ENCODE results near the gene EPB41L4B. TPM values are rescaled to one million over a fixed set of nuclear protein-coding genes. Genes with fewer than 3 reads are reported as not detected.

The EPB41L4B gene
- total and polyA plus RNA-seq, 2 experiments from 2014 or later, result 11.0 to 32.2 TPM

DNA sequence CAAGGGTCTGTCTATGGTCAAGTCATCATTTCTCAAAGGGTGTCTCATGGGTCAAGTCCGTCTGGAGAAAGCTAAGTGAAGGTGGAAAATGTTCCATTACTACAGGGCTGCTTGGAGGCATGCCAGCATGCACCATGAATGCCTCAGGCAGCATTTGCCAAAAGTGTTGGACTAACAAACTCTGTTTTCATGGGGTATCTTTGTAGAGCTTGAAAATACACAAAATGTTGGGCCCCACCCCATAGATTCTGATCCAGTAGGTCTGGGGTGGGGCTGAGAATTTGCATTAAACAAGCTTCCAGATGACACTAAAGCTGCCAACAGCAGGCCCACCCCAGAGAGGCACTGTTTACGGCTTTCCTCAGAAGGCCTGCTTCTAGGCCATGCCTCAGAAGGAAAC is 78.8 kb downstream of the EPB41L4B start:
- no peak overlapping the region; the same call in 1 of the 2 replicates for H3K4me2 ChIP-seq
- H3K36me3 ChIP-seq (ENCODE audit: insufficient read depth), result peaks cover 3% of the 10 kb centered on the region
- H3K4me3 ChIP-seq, result no peak overlapping the region
- H3K9me2 ChIP-seq (ENCODE audit: insufficient read depth), result no peaks in the 10 kb centered on the region
- DNase-seq (ENCODE audit: low spot score), result no peak
- H3K36me3 Mint-ChIP-seq (ENCODE audit: low read depth), result peaks cover 32% of the 10 kb centered on the region
- H3K27ac ChIP-seq (ENCODE audit: low read depth), result peak overlapping the region; percentile 56; the same call in 1 of the 2 replicates
- peaks cover 29% of the 10 kb centered on the region for H3K4me1 ChIP-seq (ENCODE audit: insufficient read depth)
- no peaks in the 10 kb centered on the region; the same call in 1 of the 2 replicates for H3F3A ChIP-seq (replicated peaks; ENCODE audit: low read depth)
- no peak overlapping the region for H3K4me3 Mint-ChIP-seq
- H3K27me3 ChIP-seq (ENCODE audit: insufficient read depth), result no peaks in the 10 kb centered on the region
- no peak overlapping the region for H3K27ac Mint-ChIP-seq
- no peak overlapping the region for H2AFZ ChIP-seq
- peak; percentile 33; the same call in 2 of the 3 replicates for ATAC-seq
- H3K27me3 Mint-ChIP-seq (ENCODE audit: insufficient read depth, low read depth, poor library complexity), result no peaks in the 10 kb centered on the region
- no peaks in the 10 kb centered on the region for H3K9me3 Mint-ChIP-seq
- TF ChIP-seq EZH2 (IDR thresholded peaks at IDR 0.05; ENCODE audit: low read depth, unreplicated experiment), result no peak
- TF ChIP-seq, protein P1, sequence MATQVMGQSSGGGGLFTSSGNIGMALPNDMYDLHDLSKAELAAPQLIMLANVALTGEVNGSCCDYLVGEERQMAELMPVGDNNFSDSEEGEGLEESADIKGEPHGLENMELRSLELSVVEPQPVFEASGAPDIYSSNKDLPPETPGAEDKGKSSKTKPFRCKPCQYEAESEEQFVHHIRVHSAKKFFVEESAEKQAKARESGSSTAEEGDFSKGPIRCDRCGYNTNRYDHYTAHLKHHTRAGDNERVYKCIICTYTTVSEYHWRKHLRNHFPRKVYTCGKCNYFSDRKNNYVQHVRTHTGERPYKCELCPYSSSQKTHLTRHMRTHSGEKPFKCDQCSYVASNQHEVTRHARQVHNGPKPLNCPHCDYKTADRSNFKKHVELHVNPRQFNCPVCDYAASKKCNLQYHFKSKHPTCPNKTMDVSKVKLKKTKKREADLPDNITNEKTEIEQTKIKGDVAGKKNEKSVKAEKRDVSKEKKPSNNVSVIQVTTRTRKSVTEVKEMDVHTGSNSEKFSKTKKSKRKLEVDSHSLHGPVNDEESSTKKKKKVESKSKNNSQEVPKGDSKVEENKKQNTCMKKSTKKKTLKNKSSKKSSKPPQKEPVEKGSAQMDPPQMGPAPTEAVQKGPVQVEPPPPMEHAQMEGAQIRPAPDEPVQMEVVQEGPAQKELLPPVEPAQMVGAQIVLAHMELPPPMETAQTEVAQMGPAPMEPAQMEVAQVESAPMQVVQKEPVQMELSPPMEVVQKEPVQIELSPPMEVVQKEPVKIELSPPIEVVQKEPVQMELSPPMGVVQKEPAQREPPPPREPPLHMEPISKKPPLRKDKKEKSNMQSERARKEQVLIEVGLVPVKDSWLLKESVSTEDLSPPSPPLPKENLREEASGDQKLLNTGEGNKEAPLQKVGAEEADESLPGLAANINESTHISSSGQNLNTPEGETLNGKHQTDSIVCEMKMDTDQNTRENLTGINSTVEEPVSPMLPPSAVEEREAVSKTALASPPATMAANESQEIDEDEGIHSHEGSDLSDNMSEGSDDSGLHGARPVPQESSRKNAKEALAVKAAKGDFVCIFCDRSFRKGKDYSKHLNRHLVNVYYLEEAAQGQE (IDR thresholded peaks at IDR 0.05; ENCODE audit: unreplicated experiment), result no peak
- no peak for TF ChIP-seq ZNF331 (CRISPR knock-in tag; IDR thresholded peaks at IDR 0.05; ENCODE audit: low read depth)
- TF ChIP-seq CREB1 (CRISPR knock-in tag; IDR thresholded peaks at IDR 0.05; ENCODE audit: low read depth), result no peak
- no peak for TF ChIP-seq NANOG (IDR thresholded peaks at IDR 0.05; ENCODE audit: borderline replicate concordance)
- peaks cover 46% of the 10 kb centered on the region for H3K4me1 Mint-ChIP-seq
- no peaks in the 10 kb centered on the region for H4K20me1 ChIP-seq (replicated peaks; ENCODE audit: insufficient read depth)
- H3K79me2 ChIP-seq (replicated peaks; ENCODE audit: insufficient read depth), result no peaks in the 10 kb centered on the region

DNA sequence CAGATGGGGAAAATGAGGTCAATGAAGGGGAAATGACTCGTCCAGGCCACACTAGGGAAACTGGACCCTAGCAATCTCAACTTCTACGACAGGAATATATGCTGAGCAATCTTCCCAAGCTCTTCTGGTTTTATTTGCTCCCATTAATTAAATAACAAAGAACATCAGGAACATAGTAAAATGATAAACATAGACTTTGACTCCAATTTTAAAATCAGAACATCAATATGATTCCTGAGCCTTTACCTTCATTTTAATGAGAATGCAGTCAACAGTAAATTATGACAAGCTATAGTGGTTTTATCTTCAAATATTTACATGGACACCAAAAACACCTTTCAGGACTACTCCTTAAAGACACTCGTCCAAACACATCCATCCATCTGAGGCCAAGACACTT is 79.7 kb downstream of the EPB41L4B start:
- Histone ChIP-seq H3K36me3 (ENCODE audit: insufficient read depth) (peaks cover 3% of the 10 kb centered on the region), H4K20me1 (replicated peaks; ENCODE audit: insufficient read depth) (no peaks in the 10 kb centered on the region), H3K4me2 (no peak overlapping the region), H3F3A (replicated peaks; ENCODE audit: low read depth) (no peaks in the 10 kb centered on the region; the same call in 1 of the 2 replicates), H3K27me3 (ENCODE audit: insufficient read depth) (no peaks in the 10 kb centered on the region), H3K79me2 (replicated peaks; ENCODE audit: insufficient read depth) (no peaks in the 10 kb centered on the region), H3K27ac (ENCODE audit: low read depth) (no peak overlapping the region), H3K9me2 (ENCODE audit: insufficient read depth) (no peaks in the 10 kb centered on the region), H2AFZ (no peak overlapping the region), H3K4me1 (ENCODE audit: insufficient read depth) (peaks cover 22% of the 10 kb centered on the region), H3K4me3 (no peak overlapping the region)
- Mint-ChIP-seq H3K27me3 (ENCODE audit: insufficient read depth, low read depth, poor library complexity) (no peaks in the 10 kb centered on the region), H3K9me3 (no peaks in the 10 kb centered on the region), H3K27ac (no peak overlapping the region), H3K36me3 (ENCODE audit: low read depth) (peaks cover 32% of the 10 kb centered on the region), H3K4me3 (no peak overlapping the region), H3K4me1 (peaks cover 38% of the 10 kb centered on the region)
- DNase-seq (ENCODE audit: low spot score) (no peak), ATAC-seq (no peak)
- TF ChIP-seq EZH2phosphoT487 (IDR thresholded peaks at IDR 0.05; ENCODE audit: unreplicated experiment) (no peak), ZNF114 (CRISPR knock-in tag; IDR thresholded peaks at IDR 0.05) (no peak), EZH2 (IDR thresholded peaks at IDR 0.05; ENCODE audit: low read depth, unreplicated experiment) (no peak), NANOG (IDR thresholded peaks at IDR 0.05; ENCODE audit: borderline replicate concordance) (no peak), POLR2AphosphoS5 (IDR thresholded peaks at IDR 0.05; ENCODE audit: low read depth) (no peak)
- TF ChIP-seq, protein P2, sequence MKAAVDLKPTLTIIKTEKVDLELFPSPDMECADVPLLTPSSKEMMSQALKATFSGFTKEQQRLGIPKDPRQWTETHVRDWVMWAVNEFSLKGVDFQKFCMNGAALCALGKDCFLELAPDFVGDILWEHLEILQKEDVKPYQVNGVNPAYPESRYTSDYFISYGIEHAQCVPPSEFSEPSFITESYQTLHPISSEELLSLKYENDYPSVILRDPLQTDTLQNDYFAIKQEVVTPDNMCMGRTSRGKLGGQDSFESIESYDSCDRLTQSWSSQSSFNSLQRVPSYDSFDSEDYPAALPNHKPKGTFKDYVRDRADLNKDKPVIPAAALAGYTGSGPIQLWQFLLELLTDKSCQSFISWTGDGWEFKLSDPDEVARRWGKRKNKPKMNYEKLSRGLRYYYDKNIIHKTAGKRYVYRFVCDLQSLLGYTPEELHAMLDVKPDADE (IDR thresholded peaks at IDR 0.05), result no peak
- TF ChIP-seq, protein P3, sequence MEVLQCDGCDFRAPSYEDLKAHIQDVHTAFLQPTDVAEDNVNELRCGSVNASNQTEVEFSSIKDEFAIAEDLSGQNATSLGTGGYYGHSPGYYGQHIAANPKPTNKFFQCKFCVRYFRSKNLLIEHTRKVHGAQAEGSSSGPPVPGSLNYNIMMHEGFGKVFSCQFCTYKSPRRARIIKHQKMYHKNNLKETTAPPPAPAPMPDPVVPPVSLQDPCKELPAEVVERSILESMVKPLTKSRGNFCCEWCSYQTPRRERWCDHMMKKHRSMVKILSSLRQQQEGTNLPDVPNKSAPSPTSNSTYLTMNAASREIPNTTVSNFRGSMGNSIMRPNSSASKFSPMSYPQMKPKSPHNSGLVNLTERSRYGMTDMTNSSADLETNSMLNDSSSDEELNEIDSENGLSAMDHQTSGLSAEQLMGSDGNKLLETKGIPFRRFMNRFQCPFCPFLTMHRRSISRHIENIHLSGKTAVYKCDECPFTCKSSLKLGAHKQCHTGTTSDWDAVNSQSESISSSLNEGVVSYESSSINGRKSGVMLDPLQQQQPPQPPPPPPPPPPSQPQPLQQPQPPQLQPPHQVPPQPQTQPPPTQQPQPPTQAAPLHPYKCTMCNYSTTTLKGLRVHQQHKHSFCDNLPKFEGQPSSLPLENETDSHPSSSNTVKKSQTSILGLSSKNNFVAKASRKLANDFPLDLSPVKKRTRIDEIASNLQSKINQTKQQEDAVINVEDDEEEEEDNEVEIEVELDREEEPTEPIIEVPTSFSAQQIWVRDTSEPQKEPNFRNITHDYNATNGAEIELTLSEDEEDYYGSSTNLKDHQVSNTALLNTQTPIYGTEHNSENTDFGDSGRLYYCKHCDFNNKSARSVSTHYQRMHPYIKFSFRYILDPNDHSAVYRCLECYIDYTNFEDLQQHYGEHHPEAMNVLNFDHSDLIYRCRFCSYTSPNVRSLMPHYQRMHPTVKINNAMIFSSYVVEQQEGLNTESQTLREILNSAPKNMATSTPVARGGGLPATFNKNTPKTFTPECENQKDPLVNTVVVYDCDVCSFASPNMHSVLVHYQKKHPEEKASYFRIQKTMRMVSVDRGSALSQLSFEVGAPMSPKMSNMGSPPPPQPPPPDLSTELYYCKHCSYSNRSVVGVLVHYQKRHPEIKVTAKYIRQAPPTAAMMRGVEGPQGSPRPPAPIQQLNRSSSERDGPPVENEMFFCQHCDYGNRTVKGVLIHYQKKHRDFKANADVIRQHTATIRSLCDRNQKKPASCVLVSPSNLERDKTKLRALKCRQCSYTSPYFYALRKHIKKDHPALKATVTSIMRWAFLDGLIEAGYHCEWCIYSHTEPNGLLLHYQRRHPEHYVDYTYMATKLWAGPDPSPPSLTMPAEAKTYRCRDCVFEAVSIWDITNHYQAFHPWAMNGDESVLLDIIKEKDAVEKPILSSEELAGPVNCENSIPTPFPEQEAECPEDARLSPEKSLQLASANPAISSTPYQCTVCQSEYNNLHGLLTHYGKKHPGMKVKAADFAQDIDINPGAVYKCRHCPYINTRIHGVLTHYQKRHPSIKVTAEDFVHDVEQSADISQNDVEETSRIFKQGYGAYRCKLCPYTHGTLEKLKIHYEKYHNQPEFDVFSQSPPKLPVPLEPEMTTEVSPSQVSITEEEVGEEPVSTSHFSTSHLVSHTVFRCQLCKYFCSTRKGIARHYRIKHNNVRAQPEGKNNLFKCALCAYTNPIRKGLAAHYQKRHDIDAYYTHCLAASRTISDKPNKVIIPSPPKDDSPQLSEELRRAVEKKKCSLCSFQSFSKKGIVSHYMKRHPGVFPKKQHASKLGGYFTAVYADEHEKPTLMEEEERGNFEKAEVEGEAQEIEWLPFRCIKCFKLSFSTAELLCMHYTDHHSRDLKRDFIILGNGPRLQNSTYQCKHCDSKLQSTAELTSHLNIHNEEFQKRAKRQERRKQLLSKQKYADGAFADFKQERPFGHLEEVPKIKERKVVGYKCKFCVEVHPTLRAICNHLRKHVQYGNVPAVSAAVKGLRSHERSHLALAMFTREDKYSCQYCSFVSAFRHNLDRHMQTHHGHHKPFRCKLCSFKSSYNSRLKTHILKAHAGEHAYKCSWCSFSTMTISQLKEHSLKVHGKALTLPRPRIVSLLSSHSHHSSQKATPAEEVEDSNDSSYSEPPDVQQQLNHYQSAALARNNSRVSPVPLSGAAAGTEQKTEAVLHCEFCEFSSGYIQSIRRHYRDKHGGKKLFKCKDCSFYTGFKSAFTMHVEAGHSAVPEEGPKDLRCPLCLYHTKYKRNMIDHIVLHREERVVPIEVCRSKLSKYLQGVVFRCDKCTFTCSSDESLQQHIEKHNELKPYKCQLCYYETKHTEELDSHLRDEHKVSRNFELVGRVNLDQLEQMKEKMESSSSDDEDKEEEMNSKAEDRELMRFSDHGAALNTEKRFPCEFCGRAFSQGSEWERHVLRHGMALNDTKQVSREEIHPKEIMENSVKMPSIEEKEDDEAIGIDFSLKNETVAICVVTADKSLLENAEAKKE (CRISPR knock-in tag; IDR thresholded peaks at IDR 0.05), result no peak
